Esophagus squamous epithelium (tissue), 5 donors: Measurements from ENCODE around the gene MOB3C. TPM values are rescaled to one million over a fixed set of nuclear protein-coding genes. Genes with fewer than 3 reads are reported as not detected.

Experiments
- DNase-seq: peaks from one replicate; lab custom pipeline; 2025; lab: John Stamatoyannopoulos, UW
- H3K27ac ChIP-seq, 4 donors: fragments of 200-600 bp; sonication (generic); one replicate each; pipeline ENCODE4 v1.5.1; 2016 to 2019; ENCODE audit warnings: mild to moderate bottlenecking in 1 of 4
- H3K27me3 ChIP-seq, 4 donors: fragments of 200-600 bp; sonication (generic); 1 replicate in 3 of 4; 2 replicates in 1 of 4; pipeline versions ENCODE4 v1.5.1 to v1.6.0; 2017 to 2021; ENCODE audit warnings: antibody characterized with exemption in 1 of 4
- H3K36me3 ChIP-seq, 3 donors: fragments of 200-600 bp; sonication (generic); one replicate each; pipeline ENCODE4 v1.5.1; 2016 to 2019
- H3K4me1 ChIP-seq, 3 donors: fragments of 200-600 bp; sonication (generic); one replicate each; pipeline ENCODE4 v1.5.1; 2017 to 2019
- H3K4me3 ChIP-seq, 4 donors: fragments of 200-600 bp; sonication (generic); 1 replicate in 3 of 4; 2 replicates in 1 of 4; pipeline ENCODE4 v1.5.1; 2016 to 2019; ENCODE audit warnings: mild to moderate bottlenecking in 2 of 4, moderate library complexity in 1 of 4
- H3K9me3 ChIP-seq, 3 donors: fragments of 200-600 bp; sonication (generic); one replicate each; pipeline ENCODE4 v1.5.1; 2016 to 2019
- CTCF ChIP-seq, 6 experiments: fragments of 450-650 bp in 4 of 6; fragments of 200-600 bp in 2 of 6; sonication (generic) in 2 of 6; IDR thresholded peaks; one replicate each; pipeline ENCODE4 v1.5.1; 2016 to 2019; ENCODE audit warnings: antibody characterized with exemption in 6 of 6, mild to moderate bottlenecking in 4 of 6, moderate library complexity in 4 of 6
- POLR2A ChIP-seq, 4 donors: fragments of 450-650 bp; IDR thresholded peaks; one replicate each; pipeline ENCODE4 v1.6.1; 2017; ENCODE audit warnings: antibody characterized with exemption in 4 of 4, mild to moderate bottlenecking in 4 of 4, moderate library complexity in 3 of 4
- WGBS, 2 donors: methylation state at CpG; one replicate each; pipeline ENCODE4 v1.1.5; 2018; 5-methylcytosine and 5-hydroxymethylcytosine counted together
- intact Hi-C: fragments of 100-400 bp; cut with DNase I; formaldehyde crosslinking; loops from one replicate; pipeline ENCODE4 v1.15.0; 2022
- total RNA-seq, 4 donors: library from RNA; depleted of rRNA; stranded (reverse); fragments of >200 nt; gene quantifications; one replicate each; pipeline ENCODE4 v1.1.0, GENCODE V29; 2016
- donor health status: DM: yes; HTN: yes; CAD: no.

Gene MOB3C
- total RNA-seq, 4 donors from 2014 or later = 12.0 to 29.3 (median 18.7) TPM

GRCh38 chr1:46607345-46608130 is 9.1 kb downstream of the MOB3C start:
- H3K27ac ChIP-seq = peak overlapping the region in 3 of 4 donors; percentile 17 to 21 (median 19)

GRCh38 chr1:46606255-46606965 is 10.2 kb downstream of the MOB3C start:
- no peak for DNase-seq
- H3K4me3 ChIP-seq = no peak overlapping the region
- peaks cover 12 to 37% (median 15%) of the 10 kb centered on the region in 3 donors for H3K36me3 ChIP-seq
- H3K27ac ChIP-seq = peak overlapping the region in 2 of 4 donors; percentile 11 to 32
- peaks cover 19 to 80% (median 37%) of the 10 kb centered on the region in 3 donors for H3K4me1 ChIP-seq
- 84 to 89% methylated on average over 1 to 2 of the region's 2 CpGs for WGBS, 2 donors
- no peak for TF ChIP-seq POLR2A (IDR thresholded peaks at IDR 0.05)
- no peak for TF ChIP-seq CTCF (IDR thresholded peaks at IDR 0.05)
- no peaks in the 10 kb centered on the region for H3K9me3 ChIP-seq
- no peaks in the 10 kb centered on the region for H3K27me3 ChIP-seq
- intact Hi-C loops = no loop called here

More at GRCh38 chr1:46607345-46608130, 9.1 kb downstream of the MOB3C start:
- peaks cover 12 to 46% (median 15%) of the 10 kb centered on the region in 3 donors for H3K36me3 ChIP-seq
- WGBS, 2 donors = 78 to 86% methylated on average over 5 to 7 of the region's 7 CpGs
- no peak for DNase-seq
- no peak for TF ChIP-seq POLR2A (IDR thresholded peaks at IDR 0.05)
- TF ChIP-seq CTCF (IDR thresholded peaks at IDR 0.05) = no peak
- no peaks in the 10 kb centered on the region for H3K27me3 ChIP-seq
- no peak overlapping the region for H3K4me3 ChIP-seq
- intact Hi-C loops = no loop called here
- H3K9me3 ChIP-seq = no peaks in the 10 kb centered on the region
- peaks cover 27 to 80% (median 40%) of the 10 kb centered on the region in 3 donors for H3K4me1 ChIP-seq

- H3K4me1 ChIP-seq = peaks cover 11 to 80% (median 25%) of the 10 kb centered on the region in 3 donors
- intact Hi-C loops = no loop called here
- WGBS, 2 donors = 45 to 86% methylated on average over 2 of the region's 2 CpGs
Observed at GRCh38 chr1:46605232-46605631, 11.4 kb downstream of the MOB3C start.

GRCh38 chr1:46603858-46604549 is 12.6 kb downstream of the MOB3C start, which contains the start of gene MKNK1:
TSS of gene MKNK1 (minus strand) at chr1:46604268. CDS start at chr1:46583327, 20,941 bp downstream.
- Histone ChIP-seq H3K9me3 (no peaks in the 10 kb centered on the region), H3K27me3 (no peaks in the 10 kb centered on the region), H3K4me3 (peak within 1 kb of the TSS; percentile 79 to 99 (median 88)), H3K36me3 (peaks cover 6 to 16% (median 9%) of the 10 kb centered on the region in 3 donors), H3K4me1 (peaks cover 11 to 84% (median 23%) of the 10 kb centered on the region in 3 donors), H3K27ac (peak within 1 kb of the TSS; percentile 91 to 93 (median 92))
- DNase-seq = peak; percentile 64
- TF ChIP-seq CTCF (IDR thresholded peaks at IDR 0.05) (peak in 4 of 6 experiments; percentile 12 to 26 (median 16)), POLR2A (IDR thresholded peaks at IDR 0.05) (peak in 3 of 4 donors; percentile 88 to 96 (median 94))
- WGBS, 2 donors = 0 to 1% methylated on average over 14 to 19 of the region's 53 CpGs
- intact Hi-C loops = no loop called here

More at GRCh38 chr1:46605232-46605631, 11.4 kb downstream of the MOB3C start:
- peaks cover 12 to 29% (median 15%) of the 10 kb centered on the region in 3 donors for H3K36me3 ChIP-seq
- no peak for TF ChIP-seq CTCF (IDR thresholded peaks at IDR 0.05)
- no peak for TF ChIP-seq POLR2A (IDR thresholded peaks at IDR 0.05)
- no peak overlapping the region for H3K4me3 ChIP-seq
- H3K27ac ChIP-seq = peak overlapping the region in 2 of 4 donors; percentile 91 to 93
- H3K9me3 ChIP-seq = no peaks in the 10 kb centered on the region
- H3K27me3 ChIP-seq = no peaks in the 10 kb centered on the region
- DNase-seq = no peak
